ENCODE data around the gene CCR3.

CCR3 gene

DNA sequence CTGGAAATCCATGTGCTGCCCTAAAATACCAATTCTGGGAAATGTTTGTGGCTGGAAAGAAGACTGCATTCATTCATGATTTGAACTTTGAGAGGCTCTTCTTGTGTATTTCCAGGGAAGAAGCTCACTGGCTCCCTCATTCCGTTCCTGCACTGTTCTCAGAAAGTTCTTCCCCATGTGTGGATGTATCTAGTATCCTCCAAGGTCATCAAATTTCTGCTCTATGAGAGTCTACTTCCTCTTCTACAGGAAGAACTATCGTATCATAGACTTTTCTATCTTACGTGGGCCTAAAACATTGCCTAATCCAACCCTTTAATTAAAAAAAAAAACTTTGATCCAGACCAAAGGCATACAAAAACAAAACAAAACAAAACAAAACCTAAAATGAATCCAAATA is 2.9 kb downstream of the CCR3 start:
- no peaks in the 10 kb centered on the region for H3K36me3 ChIP-seq (ENCODE audit: low read depth)

DNA sequence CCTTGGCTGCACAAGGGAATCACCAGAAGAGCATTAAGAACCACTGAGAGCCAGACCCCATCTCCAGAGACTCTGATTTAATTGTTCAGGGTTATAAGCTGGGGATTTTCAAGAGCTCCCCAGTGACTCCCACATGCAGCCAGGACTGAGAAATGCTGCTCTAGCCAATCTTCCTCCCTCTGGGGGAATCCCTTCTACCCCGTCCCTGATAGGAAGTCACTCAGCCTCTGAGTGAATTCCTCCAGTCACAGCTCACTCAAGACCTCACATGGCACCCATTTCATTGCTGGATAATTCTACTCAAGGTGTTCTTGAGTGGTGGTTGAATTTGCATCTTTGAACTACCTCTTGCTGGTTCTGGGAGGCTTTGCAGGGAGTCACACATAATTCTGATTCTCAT is 10.7 kb downstream of the CCR3 start:
- peaks cover 5% of the 10 kb centered on the region for H3K27me3 ChIP-seq (ENCODE audit: insufficient read depth, poor library complexity, severe bottlenecking)
- H3K27ac ChIP-seq (ENCODE audit: poor library complexity, severe bottlenecking): no peak overlapping the region
- H3K9me3 ChIP-seq (ENCODE audit: severe bottlenecking): no peaks in the 10 kb centered on the region
- H3K4me1 ChIP-seq (ENCODE audit: insufficient read depth, poor library complexity, severe bottlenecking): no peaks in the 10 kb centered on the region
- no peaks in the 10 kb centered on the region for H3K36me3 ChIP-seq (ENCODE audit: low read depth)
- TF ChIP-seq, protein P1, sequence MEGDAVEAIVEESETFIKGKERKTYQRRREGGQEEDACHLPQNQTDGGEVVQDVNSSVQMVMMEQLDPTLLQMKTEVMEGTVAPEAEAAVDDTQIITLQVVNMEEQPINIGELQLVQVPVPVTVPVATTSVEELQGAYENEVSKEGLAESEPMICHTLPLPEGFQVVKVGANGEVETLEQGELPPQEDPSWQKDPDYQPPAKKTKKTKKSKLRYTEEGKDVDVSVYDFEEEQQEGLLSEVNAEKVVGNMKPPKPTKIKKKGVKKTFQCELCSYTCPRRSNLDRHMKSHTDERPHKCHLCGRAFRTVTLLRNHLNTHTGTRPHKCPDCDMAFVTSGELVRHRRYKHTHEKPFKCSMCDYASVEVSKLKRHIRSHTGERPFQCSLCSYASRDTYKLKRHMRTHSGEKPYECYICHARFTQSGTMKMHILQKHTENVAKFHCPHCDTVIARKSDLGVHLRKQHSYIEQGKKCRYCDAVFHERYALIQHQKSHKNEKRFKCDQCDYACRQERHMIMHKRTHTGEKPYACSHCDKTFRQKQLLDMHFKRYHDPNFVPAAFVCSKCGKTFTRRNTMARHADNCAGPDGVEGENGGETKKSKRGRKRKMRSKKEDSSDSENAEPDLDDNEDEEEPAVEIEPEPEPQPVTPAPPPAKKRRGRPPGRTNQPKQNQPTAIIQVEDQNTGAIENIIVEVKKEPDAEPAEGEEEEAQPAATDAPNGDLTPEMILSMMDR (IDR thresholded peaks at IDR 0.05; ENCODE audit: poor library complexity, severe bottlenecking): no peak
- no peak overlapping the region for H3K4me3 ChIP-seq (ENCODE audit: severe bottlenecking)
- DNase-seq (ENCODE audit: low spot score) (no peak), ATAC-seq (ENCODE audit: low read depth) (no peak)

More for the DNA sequence above, 2.9 kb downstream of the CCR3 start:
- Histone ChIP-seq H3K27ac (ENCODE audit: poor library complexity, severe bottlenecking) (no peak overlapping the region), H3K4me1 (ENCODE audit: insufficient read depth, poor library complexity, severe bottlenecking) (no peaks in the 10 kb centered on the region), H3K9me3 (ENCODE audit: severe bottlenecking) (no peaks in the 10 kb centered on the region), H3K4me3 (ENCODE audit: severe bottlenecking) (no peak overlapping the region), H3K27me3 (ENCODE audit: insufficient read depth, poor library complexity, severe bottlenecking) (no peaks in the 10 kb centered on the region)
- TF ChIP-seq, protein P1 (IDR thresholded peaks at IDR 0.05; ENCODE audit: poor library complexity, severe bottlenecking): no peak
- ATAC-seq (ENCODE audit: low read depth): no peak
- DNase-seq (ENCODE audit: low spot score): no peak

DNA sequence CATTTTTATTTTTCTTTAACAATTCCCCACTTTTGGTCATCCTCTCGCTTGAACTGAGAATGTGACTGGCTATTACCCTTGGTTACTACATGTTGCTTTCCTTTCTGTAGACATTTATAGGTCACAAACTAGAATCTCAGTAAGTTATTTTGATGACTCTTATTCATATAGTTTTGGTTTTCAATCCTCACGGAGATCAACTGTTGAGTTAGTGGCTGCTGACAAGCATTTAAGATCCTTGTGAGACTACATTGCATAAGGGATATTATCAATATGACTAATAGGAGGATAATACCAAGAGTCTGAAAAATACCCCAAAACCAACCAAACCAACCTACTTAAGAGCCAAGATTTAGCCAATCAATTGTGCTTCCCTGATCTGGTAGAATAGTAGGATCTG is 16.3 kb downstream of the CCR3 start:
- H3K9me3 ChIP-seq (ENCODE audit: severe bottlenecking): no peaks in the 10 kb centered on the region
- no peaks in the 10 kb centered on the region for H3K4me1 ChIP-seq (ENCODE audit: insufficient read depth, poor library complexity, severe bottlenecking)
- H3K4me3 ChIP-seq (ENCODE audit: severe bottlenecking): no peak overlapping the region
- TF ChIP-seq, protein P1 (IDR thresholded peaks at IDR 0.05; ENCODE audit: poor library complexity, severe bottlenecking): no peak
- peaks cover 5% of the 10 kb centered on the region for H3K27me3 ChIP-seq (ENCODE audit: insufficient read depth, poor library complexity, severe bottlenecking)
- H3K27ac ChIP-seq (ENCODE audit: poor library complexity, severe bottlenecking): no peak overlapping the region
- H3K36me3 ChIP-seq (ENCODE audit: low read depth): no peaks in the 10 kb centered on the region
- no peak for DNase-seq (ENCODE audit: low spot score)
- ATAC-seq (ENCODE audit: low read depth): no peak

DNA sequence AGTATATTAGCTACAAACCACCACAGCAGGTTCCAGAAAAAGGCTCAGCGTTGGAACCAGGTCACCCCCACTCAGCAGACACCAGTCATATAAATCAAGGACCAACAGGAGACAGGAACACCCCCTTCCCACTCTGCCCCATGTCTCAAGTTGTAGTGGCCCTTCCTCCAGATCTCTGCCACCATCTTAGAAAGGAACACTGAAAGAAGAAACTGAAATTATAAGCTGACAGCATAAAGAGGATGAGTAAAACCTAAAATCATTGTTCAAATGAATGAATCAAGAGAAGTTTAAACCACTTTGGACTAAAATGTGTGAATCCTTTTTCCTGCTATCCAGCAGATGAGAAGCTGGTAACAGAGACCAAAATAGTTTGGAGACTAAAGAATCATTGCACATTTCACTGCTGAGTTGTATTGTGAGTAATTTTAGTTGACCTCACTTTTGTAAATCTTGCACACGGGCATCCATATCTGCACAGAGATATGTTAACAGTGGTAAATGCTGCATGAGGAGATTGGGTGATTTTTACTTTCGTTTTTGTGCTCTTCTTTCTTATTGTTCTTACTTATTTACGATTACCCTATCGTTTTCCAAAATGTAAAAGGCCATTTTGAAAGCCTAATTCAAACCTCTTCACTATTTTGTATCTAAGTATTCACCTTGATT is 19.8 kb downstream of the CCR3 start:
- no peaks in the 10 kb centered on the region for H3K36me3 ChIP-seq (ENCODE audit: low read depth)

DNA sequence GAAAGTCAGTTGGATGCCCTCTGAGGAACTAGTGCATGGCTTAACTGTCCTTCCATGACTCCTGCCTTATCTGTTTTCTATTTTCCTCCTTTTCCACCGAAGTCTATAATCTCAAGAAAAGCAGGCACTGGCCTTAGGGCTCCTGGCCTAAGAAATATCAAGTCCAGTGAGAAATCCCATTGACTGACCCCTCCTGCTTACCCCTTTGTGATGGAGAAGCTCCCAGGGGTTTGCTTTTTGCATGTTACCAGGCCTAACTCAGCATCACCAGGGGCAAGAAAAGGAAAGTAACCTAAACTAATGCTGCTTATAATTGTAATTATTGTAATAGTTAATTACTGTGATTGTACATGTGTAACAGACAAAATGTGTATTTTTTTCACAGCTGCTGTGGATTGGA is 21.7 kb downstream of the CCR3 start:
- Histone ChIP-seq H3K36me3 (ENCODE audit: low read depth) (no peaks in the 10 kb centered on the region), H3K27me3 (ENCODE audit: insufficient read depth, poor library complexity, severe bottlenecking) (no peaks in the 10 kb centered on the region), H3K27ac (ENCODE audit: poor library complexity, severe bottlenecking) (no peak overlapping the region), H3K4me1 (ENCODE audit: insufficient read depth, poor library complexity, severe bottlenecking) (no peaks in the 10 kb centered on the region), H3K4me3 (ENCODE audit: severe bottlenecking) (no peak overlapping the region), H3K9me3 (ENCODE audit: severe bottlenecking) (no peaks in the 10 kb centered on the region)
- TF ChIP-seq, protein P1 (IDR thresholded peaks at IDR 0.05; ENCODE audit: poor library complexity, severe bottlenecking): no peak
- no peak for ATAC-seq (ENCODE audit: low read depth)
- no peak for DNase-seq (ENCODE audit: low spot score)

More for the DNA sequence above, 19.8 kb downstream of the CCR3 start:
- H3K4me3 ChIP-seq (ENCODE audit: severe bottlenecking): no peak overlapping the region
- DNase-seq (ENCODE audit: low spot score) (no peak), ATAC-seq (ENCODE audit: low read depth) (no peak)
- H3K9me3 ChIP-seq (ENCODE audit: severe bottlenecking): no peaks in the 10 kb centered on the region
- TF ChIP-seq, protein P1 (IDR thresholded peaks at IDR 0.05; ENCODE audit: poor library complexity, severe bottlenecking): no peak
- H3K27ac ChIP-seq (ENCODE audit: poor library complexity, severe bottlenecking): no peak overlapping the region
- H3K27me3 ChIP-seq (ENCODE audit: insufficient read depth, poor library complexity, severe bottlenecking): no peaks in the 10 kb centered on the region
- no peaks in the 10 kb centered on the region for H3K4me1 ChIP-seq (ENCODE audit: insufficient read depth, poor library complexity, severe bottlenecking)
